EH (cell line): ENCODE measurements around the gene TRMT2B.
"Not testable (repeated sequence)": the region's sequence is repeated elsewhere in the genome, so short reads cannot be mapped to it uniquely, and the experiment has no call there.

Source experiments
- DNase-seq: peaks from one replicate; pipeline ENCODE4 v3.0.0-alpha.2; 2015; ENCODE audit warnings: low read depth

The TRMT2B gene

DNA sequence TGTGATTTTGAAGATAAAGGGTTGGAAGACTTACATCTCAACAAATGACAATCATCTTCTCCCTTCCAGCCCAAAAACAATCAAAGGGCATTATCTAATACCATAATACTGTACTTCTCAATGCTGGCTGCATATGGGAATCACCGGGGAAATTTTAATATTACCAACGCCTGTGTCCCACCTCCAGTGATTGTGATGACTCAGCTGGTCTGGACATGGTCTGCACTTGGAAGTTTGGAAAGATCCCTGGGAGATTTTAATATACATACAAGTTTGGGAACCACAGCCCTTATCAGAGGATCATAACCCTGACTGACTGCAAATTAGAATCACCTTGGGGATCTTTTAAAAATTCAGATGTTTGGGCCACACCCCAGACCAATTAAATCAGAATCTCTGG lies 52.5 kb downstream of the TRMT2B start:
- DNase-seq: no peak

DNA sequence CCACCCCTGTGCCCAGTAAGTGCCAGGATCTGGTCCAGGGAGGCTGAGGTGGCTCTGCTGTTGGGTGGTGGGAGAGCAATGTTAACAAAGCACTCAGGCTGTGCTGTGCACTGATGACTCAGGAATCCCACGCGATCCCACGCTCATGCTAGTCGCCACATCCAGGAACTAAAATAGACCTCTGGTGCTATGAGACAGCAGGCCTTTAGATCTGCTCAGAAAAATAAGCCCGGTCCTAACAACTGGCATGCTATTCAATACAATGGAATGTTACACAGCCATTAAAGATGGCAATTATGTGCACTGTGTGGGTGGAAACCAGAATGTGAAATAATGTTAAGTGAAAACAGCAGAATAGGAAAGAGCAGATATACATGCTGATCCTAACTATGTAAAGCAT lies 56.4 kb downstream of the TRMT2B start:
- peak; percentile 90 for DNase-seq

DNA sequence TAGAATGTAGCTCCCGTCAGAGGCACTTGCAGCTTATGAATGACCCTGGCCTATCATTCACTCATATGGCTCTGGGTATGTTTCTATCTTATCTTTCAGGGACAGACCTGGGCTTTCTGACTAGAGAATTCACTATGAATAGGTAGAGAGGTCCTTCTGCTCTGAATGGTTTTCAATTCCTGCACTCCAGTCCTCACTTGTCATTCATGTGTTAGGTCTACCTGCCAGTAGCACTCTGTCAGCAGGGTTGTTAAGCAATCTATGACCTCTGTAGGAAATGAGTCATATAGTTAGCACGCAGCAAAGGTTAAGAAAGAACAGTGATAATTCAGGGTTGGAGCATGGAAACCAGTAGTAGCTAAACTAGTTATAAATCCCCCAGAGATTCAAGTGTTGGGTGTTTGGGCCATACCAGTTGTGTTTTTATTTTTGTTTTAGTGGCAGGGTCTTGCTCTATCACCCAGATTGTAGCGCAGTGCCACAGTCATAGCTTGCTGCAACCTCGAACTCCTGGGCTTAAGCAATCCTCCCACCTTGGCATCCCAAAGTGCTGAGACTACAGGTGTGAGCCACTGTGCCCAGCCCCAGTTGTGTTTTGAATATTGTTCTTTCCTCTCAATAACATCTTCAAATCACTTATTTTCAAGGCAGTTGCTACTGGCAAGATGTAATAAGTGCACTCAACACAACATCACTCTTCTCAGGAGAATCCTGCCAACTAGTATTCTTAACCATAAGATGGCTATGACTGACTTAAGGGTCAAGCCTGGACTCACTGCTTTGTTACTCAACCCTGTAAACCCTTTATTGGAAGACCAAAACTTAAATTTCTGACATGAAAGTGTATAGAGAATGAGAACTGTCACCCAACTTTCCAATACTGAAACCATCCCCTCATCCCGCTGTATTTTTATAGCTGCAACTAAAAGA lies 57.3 kb downstream of the TRMT2B start:
- DNase-seq: peak; percentile 51

DNA sequence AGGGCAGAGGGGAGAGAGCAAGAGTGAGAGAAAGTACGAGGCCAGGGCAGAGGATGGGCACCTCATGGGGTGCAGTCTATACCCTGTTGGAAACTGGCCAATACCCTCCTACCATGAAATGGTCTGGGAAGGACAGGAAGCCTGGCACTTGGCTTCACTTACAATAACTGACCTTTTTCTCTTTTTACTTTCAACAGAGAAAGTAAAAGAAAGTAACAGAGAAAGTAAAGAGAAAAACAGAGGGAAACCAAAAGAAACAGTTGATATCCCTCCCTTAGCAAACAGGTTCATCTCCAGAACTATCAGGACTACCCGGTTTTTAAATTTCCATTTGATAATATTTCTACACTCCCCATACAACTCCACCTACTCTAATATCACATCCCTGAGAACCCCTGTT lies 61.8 kb downstream of the TRMT2B start:
- DNase-seq: no peak

DNA sequence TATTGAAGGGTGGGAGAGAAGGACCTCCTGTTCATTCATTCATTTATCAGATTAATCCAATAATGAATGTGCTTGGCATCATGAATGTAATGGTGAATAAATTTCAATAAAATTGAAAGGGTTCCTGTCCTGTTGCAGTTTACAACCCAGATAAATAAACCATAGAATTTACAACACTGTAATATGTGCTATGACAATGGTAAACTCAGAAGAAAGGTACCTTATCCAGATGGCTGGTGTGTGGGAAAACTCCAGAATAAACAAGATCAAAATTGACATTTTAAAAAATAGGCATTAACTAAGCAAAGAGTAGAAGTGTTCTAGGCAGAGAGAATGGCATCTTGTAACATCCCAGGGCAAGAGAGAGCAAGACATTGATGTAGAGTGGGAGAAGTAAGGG lies 67.1 kb downstream of the TRMT2B start:
- DNase-seq: no peak

DNA sequence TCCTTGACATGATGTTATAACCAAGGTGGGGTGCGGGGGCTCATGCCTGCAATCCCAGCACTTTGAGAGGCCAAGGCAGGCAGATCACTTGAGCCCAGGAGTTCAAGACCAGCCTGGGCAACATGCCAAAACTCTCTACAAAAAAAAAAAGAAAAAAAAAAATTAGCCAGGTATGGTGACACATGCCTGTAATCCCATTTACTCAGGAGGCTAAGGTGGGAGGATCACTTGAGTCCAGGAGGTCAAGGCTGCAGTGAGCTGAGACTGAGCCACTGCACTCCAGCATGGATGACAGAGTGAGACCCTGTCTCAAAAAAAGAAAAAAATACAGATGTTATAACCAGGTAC lies 70.4 kb downstream of the TRMT2B start:
- not testable (repeated sequence) for DNase-seq

DNA sequence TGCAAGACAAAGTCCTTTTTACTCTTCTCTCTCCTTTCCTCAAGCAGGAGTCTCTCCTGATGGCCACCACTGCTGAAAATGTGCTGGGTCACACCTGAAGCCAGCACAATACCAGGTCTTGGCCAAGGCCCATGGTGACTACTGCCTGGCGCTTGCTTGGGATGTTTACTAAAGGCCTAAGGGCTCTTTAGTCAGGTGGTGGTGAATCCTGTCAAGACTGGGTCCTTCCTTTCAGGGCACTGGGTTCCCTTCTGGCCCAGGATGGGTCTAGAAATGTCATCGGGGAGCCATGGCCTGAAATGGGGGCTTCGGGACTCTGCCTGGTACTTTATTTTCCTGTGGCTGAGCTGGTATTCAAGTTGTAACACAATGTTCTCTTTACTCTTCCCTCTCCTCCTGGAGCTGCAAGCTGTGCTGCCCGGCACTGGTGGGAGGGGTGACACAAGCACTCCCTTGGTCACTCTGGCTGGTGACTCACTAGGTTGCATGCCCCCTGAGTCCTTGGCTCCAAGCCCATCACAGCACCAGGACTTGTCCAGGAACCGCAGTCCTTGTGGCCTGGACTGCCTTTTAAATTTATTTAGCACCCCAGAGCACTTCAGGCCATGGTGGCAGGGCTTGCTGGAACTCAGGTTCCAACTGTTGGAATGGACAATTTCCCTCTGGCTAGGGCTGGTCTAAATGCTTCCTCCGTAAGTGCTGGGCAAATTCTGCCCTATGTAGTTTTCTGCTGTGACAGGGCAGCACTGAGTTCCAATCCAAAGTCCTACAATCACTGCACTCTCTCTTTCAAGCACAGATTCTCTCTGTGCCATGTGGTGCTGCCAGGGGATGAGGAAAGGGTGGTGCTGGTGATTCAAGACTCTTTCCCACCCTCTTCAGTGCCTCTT lies 71.1 kb downstream of the TRMT2B start:
- DNase-seq: peak; percentile 89

DNA sequence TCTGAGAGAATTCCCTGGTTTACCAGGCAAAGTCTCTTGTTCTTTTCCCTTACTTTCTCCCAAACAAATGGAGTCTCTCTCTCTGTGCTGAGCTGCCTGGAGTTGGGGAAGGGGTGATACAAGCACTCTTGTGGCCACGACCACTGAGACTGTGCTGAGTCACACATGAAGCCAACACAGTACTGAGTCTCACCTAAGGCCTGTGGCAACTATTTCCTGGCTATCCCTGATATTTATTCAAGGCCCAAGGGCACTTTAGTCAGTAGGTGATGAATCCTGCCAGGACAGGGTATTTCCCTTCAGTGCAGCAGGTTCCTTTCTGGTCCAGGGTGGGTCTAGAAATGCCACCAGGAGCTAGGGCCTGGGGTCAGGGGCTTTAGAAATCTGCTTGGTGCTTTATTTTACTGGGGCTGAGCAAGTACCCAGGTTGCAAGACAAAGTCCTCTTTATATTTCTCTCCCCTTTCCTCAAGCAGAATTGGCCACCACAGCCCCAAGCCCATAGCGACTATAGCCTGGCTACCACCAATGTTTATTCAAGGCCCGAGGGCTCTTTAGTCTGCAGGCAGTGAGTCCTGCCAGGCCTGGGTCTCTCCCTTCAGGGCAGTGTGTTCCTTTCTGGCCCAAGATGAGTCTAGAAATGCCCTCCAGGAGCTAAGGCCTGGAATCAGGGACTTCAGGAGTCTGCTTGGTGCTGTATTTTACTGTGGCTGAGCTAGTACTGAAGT lies 71.9 kb downstream of the TRMT2B start:
- DNase-seq: peak; percentile 35

DNA sequence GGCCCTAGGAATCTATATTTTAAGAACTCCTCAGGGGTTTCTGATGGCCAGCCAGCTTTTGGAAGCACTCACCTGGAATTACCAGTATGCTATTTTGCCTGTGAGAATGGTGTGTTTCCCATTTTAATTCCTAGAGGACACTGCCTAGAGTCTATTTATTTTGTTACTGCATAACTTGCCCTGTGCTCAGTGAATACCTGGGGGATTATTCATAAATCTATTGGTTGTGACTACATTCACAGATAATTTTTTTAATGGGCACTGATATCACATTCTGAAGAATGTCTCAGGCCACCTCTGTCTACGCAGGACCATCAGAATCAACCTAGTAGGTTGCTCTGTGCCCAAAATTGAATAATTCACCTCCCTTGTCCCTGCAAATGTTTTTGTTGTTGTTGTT lies 75.7 kb downstream of the TRMT2B start:
- DNase-seq: peak; percentile 15

DNA sequence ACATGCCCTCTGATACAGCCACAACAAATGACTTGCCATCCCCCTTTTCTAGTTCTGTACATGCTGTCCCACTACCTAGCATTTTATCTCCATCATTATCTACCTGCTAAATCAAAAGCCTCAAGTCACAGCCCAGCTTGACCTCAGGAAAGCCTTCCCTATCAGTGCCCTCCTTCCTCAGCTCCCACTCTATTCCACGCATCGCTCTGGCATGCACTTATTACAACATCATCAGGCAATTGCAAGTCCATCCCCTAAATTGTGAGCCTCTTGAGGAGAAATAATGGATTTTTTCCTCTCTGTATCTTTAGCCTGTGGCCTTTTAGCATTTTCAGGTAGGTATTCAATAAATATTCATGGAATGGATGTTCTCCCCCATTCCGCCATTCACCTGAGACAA lies 76.7 kb downstream of the TRMT2B start:
- no peak for DNase-seq

DNA sequence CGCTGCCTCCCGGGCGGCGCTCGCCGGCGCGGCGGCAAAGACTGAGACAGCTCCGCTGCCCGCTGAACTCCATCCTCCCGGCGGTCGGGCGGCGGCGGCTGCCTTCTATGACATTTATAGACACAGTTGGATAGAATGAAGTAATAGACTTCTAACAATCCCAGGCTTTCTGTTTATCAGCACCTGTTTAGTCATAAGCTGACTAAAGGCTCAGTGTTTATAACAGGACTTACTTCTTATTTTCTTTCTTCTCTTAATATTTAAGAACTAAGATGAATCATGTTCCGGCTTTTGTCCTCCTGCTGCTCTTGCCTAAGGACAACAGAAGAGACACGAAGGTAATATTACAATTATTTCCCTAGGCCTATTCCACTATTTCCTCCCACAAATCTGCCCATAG lies 78.5 kb downstream of the TRMT2B start:
- DNase-seq: peak; percentile 4

DNA sequence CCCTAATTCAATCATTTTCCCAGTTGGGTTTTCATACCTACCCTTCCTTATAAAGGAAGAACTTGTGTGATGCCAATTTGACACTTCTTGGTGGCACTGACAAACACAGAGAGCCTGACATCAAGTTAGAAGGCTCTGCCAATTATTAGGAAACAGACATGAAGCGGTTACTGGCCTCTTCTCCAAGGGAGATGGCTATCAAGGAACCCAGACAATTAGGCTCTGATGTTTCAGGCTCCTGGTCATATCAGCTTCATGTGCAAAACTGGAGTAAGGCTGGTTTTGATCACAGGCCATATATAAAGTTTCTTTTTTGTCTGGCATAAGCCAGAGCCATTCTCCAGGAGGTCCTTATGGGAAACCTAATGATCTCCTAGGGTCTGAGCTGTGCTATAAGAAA lies 82.0 kb downstream of the TRMT2B start:
- no peak for DNase-seq

DNA sequence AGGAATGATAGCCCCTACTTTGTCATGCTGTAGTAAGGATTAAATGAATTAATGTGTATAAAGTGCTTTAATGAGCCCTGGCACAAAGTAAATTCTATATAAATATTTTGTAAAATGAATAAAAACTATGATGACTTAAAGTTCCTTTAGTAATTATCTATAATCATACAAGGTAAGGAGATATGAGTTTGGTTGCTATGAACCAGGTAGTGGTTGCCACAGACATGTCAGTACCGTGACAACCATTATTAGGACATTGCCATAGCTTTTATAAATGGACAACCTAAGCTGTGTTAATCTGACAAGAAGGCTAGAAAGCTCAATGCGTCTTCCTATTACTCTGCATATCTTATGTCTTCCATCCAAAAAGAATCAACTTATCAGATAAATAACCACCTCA lies 82.5 kb downstream of the TRMT2B start, which contains the start of gene ARL13A:
ARL13A (plus strand) TSS at position 301 of the 400 bp plus-strand sequence. CDS start 3,982 bp downstream, outside the sequence.
- DNase-seq: no peak

DNA sequence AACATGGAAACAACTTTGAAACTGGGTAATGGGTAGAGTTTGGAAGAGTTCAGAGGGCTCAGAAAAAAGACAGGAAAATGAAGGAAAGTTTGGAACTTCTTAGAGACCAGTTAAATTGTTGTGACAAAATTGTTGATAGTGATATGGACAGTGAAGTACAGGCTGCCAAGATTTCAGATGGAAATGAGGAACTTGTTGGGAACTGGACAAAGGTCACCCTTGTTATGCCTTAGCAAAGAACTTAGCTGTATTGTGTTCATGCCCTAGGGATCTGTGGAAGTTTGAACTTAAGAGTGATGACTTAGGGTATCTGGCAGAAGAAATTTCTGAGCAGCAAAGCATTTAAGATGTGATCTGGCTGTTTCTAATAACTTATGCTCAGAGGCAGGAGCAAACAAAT lies 87.5 kb downstream of the TRMT2B start:
- DNase-seq: no peak

DNA sequence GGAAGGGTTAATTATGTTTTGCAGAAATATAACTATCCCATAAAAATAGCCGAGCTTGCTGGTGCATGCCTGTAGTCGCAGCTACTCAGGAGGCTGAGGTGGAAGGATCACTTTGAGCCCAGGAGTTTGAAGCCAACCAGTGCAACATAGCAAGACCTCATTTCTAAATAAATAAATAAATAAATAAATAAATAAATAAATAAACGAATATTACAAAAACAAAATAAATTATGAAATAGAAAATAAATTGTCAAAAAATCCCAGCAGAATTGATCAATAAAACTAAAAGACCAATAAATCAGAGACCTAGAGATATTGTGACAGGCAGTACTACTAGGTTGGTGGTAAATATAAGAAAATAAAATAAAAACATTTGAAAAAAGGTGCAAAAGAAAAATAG lies 89.1 kb downstream of the TRMT2B start:
- DNase-seq: no peak
